Endodermal cell (in vitro differentiated cells): ENCODE measurements around the gene PP2D1. TPM values are rescaled to one million over a fixed set of nuclear protein-coding genes. Genes with fewer than 3 reads are reported as not detected.

Experiments
- DNase-seq: peaks from one replicate; pipeline ENCODE4 v3.0.0-alpha.2; 2017
- H3K27ac ChIP-seq: 2 replicates; pipeline ENCODE4 v1.5.1; 2013; ENCODE audit warnings: mild to moderate bottlenecking, low read depth, low read length, moderate library complexity
- H3K27me3 ChIP-seq: 2 replicates; pipeline ENCODE4 v1.6.1; 2013; ENCODE audit warnings: mild to moderate bottlenecking, low read length, moderate library complexity; ENCODE audit not compliant: insufficient read depth, control insufficient read depth, poor library complexity, severe bottlenecking
- H3K36me3 ChIP-seq: 2 replicates; pipeline ENCODE4 v1.7.0; 2013; ENCODE audit warnings: mild to moderate bottlenecking, low read length, moderate library complexity; ENCODE audit not compliant: control insufficient read depth, insufficient read depth
- H3K4me1 ChIP-seq: one replicate; pipeline ENCODE4 v1.7.0; 2013; ENCODE audit warnings: low read length; ENCODE audit not compliant: control insufficient read depth, insufficient read depth
- H3K4me3 ChIP-seq: 2 replicates; pipeline ENCODE4 v1.5.1; 2013; ENCODE audit warnings: mild to moderate bottlenecking, low read length, moderate library complexity
- H3K9ac ChIP-seq: 2 replicates; pipeline ENCODE4 v1.6.1; 2013; ENCODE audit warnings: mild to moderate bottlenecking, low read length, moderate library complexity; ENCODE audit not compliant: poor library complexity, severe bottlenecking; ENCODE audit errors: extremely low read depth
- H3K9me3 ChIP-seq: 2 replicates; pipeline ENCODE4 v1.6.1; 2013; ENCODE audit warnings: mild to moderate bottlenecking, low read length, moderate library complexity; ENCODE audit not compliant: control insufficient read depth
- H3K27ac Mint-ChIP-seq: 2 replicates; pipeline ENCODE4 v1.8.0; 2020; ENCODE audit warnings: mixed read lengths
- H3K27me3 Mint-ChIP-seq: 2 replicates; pipeline ENCODE4 v1.8.0; 2021; ENCODE audit warnings: mild to moderate bottlenecking, mixed read lengths; ENCODE audit not compliant: insufficient read depth
- H3K36me3 Mint-ChIP-seq: 2 replicates; pipeline ENCODE4 v1.8.0; 2020; ENCODE audit warnings: low read depth, mixed read lengths
- H3K4me1 Mint-ChIP-seq: 2 replicates; pipeline ENCODE4 v1.8.0; 2020; ENCODE audit warnings: mixed read lengths
- H3K4me3 Mint-ChIP-seq: 2 replicates; pipeline ENCODE4 v1.8.0; 2020; ENCODE audit warnings: mild to moderate bottlenecking, moderate library complexity, mixed read lengths
- H3K9me3 Mint-ChIP-seq: 2 replicates; pipeline ENCODE4 v1.8.0; 2020; ENCODE audit warnings: mild to moderate bottlenecking, mixed read lengths
- WGBS, 2 experiments: methylation state at CpG; one replicate each; pipeline versions ENCODE4 v1.1.5 to v1.1.7; 2013; ENCODE audit warnings: missing lambda C conversion rate in 2 of 2, mixed read lengths in 1 of 2; ENCODE audit not compliant: insufficient coverage in 1 of 2, insufficient read length in 1 of 2; 5-methylcytosine and 5-hydroxymethylcytosine counted together
- total RNA-seq, 2 donors: library from RNA; stranded (reverse); fragmentation: NEBNext Ultra II Directional in 1 of 2; extraction: Animal tissue kit (Norgen Biotek cat#: 25700) in 1 of 2; gene quantifications; 2 replicates in 1 of 2; 3 replicates in 1 of 2; pipeline ENCODE4 v1.2.1, GENCODE V29; 2021
- TF ChIP-seq, protein P1 (sequence below): fragments of 200-600 bp; sonication (generic); conservative IDR thresholded peaks from 2 replicates; pipeline ENCODE4 v1.5.0; 2021; ENCODE audit warnings: antibody characterized with exemption, mild to moderate bottlenecking

The PP2D1 gene
- total RNA-seq, 2 donors from 2014 or later = not detected

DNA sequence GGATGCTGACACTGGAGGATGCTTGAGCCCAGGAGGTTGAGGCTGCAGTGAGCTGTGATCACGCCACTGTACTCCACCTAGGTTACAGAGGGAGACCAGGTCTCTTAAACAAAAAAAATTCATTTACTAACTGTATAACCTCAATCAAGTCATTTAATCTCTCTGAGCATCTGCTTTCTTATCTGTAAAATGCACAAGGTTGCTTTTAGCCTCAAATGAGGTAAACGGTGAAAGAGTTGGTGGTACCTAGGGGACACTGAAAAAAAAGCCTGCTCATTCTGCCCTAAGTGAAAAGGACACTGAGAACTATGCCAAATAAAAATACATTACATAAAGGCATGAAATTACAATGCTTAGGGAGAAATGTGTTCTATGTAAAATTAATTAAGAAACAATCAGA is 3.4 kb downstream of the PP2D1 start:
- DNase-seq = no peak
- no peaks in the 10 kb centered on the region for H3K36me3 Mint-ChIP-seq
- H3K9me3 Mint-ChIP-seq = no peaks in the 10 kb centered on the region
- Histone ChIP-seq H3K9me3 (no peaks in the 10 kb centered on the region), H3K27me3 (no peaks in the 10 kb centered on the region), H3K4me1 (no peaks in the 10 kb centered on the region), H3K9ac (no peak overlapping the region), H3K36me3 (no peaks in the 10 kb centered on the region), H3K4me3 (no peak overlapping the region), H3K27ac (no peak overlapping the region)
- H3K27me3 Mint-ChIP-seq = no peaks in the 10 kb centered on the region
- no peak overlapping the region for H3K4me3 Mint-ChIP-seq
- WGBS, 2 experiments = 90 to 95% methylated on average over 1 to 2 of the region's 2 CpGs
- TF ChIP-seq, protein P1, sequence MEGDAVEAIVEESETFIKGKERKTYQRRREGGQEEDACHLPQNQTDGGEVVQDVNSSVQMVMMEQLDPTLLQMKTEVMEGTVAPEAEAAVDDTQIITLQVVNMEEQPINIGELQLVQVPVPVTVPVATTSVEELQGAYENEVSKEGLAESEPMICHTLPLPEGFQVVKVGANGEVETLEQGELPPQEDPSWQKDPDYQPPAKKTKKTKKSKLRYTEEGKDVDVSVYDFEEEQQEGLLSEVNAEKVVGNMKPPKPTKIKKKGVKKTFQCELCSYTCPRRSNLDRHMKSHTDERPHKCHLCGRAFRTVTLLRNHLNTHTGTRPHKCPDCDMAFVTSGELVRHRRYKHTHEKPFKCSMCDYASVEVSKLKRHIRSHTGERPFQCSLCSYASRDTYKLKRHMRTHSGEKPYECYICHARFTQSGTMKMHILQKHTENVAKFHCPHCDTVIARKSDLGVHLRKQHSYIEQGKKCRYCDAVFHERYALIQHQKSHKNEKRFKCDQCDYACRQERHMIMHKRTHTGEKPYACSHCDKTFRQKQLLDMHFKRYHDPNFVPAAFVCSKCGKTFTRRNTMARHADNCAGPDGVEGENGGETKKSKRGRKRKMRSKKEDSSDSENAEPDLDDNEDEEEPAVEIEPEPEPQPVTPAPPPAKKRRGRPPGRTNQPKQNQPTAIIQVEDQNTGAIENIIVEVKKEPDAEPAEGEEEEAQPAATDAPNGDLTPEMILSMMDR = no peak
- no peak overlapping the region for H3K27ac Mint-ChIP-seq
- no peaks in the 10 kb centered on the region for H3K4me1 Mint-ChIP-seq

DNA sequence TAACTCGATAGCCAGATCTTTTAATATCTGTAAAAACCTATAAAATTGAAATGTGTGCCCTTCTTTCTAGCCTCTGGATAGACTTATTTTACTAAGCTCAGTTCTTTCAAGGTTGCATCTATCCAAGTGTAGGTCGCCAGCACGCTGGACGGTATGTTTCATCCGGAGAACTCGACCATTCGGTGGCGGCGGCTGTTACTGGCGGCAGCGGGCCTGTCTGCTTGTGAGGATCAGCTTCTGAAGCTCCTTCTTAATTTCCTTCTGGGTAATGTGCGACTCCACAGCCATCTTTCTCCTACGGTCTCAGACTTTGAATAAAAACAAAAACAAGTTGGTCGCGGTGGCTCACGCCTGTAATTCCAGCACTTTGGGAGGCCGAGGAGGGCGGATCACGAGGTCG is 4.1 kb downstream of the PP2D1 start:
- 93 to 95% methylated on average over 20 of the region's 20 CpGs for WGBS, 2 experiments

DNA sequence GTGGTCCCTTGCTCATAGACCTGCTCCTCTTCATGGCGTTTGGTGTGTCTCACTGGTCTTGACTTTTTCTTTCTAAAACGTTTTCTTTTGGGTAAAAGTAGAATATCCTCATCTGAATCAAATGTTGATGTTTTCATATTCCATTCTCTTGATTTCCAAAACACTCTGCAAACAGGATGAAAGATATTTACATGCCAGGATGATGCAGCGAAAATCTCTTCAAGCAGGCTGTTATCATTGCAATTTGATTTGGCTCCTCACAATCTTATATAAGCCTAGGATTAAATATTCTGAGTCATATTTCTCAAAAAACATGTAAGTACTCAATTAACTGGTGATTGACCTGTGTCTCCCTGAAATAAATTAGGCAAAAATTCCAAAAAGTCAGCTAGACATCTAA is 10.1 kb downstream of the PP2D1 start:
- Mint-ChIP-seq H3K4me1 (no peaks in the 10 kb centered on the region), H3K27me3 (no peaks in the 10 kb centered on the region), H3K27ac (no peak overlapping the region), H3K9me3 (no peaks in the 10 kb centered on the region), H3K4me3 (no peak overlapping the region), H3K36me3 (no peaks in the 10 kb centered on the region)
- no peak overlapping the region for H3K9ac ChIP-seq
- DNase-seq = no peak
- no peaks in the 10 kb centered on the region for H3K4me1 ChIP-seq
- H3K36me3 ChIP-seq = no peaks in the 10 kb centered on the region
- no peaks in the 10 kb centered on the region for H3K9me3 ChIP-seq
- H3K27ac ChIP-seq = no peak overlapping the region
- H3K4me3 ChIP-seq = no peak overlapping the region
- TF ChIP-seq, protein P1 = no peak
- H3K27me3 ChIP-seq = no peaks in the 10 kb centered on the region
- 48 to 67% methylated on average over 2 to 3 of the region's 3 CpGs for WGBS, 2 experiments

More for the DNA sequence above, 4.1 kb downstream of the PP2D1 start:
- Mint-ChIP-seq H3K36me3 (no peaks in the 10 kb centered on the region), H3K4me1 (no peaks in the 10 kb centered on the region), H3K27ac (no peak overlapping the region), H3K27me3 (no peaks in the 10 kb centered on the region), H3K4me3 (no peak overlapping the region), H3K9me3 (no peaks in the 10 kb centered on the region)
- TF ChIP-seq, protein P1 = no peak
- DNase-seq = no peak
- no peaks in the 10 kb centered on the region for H3K9me3 ChIP-seq
- no peaks in the 10 kb centered on the region for H3K27me3 ChIP-seq
- no peak overlapping the region for H3K27ac ChIP-seq
- no peaks in the 10 kb centered on the region for H3K4me1 ChIP-seq
- H3K4me3 ChIP-seq = no peak overlapping the region
- H3K9ac ChIP-seq = no peak overlapping the region
- no peaks in the 10 kb centered on the region for H3K36me3 ChIP-seq
